CD14-positive monocyte (primary cell): ENCODE data around the gene MBNL2. TPM values are rescaled to one million over a fixed set of nuclear protein-coding genes. Genes with fewer than 3 reads are reported as not detected.
A peak's percentile ranks its signal among the peaks of the same experiment; 100 is the strongest.

ENCODE experiments used
- DNase-seq, 3 donors: peaks; one replicate each; pipeline ENCODE4 v3.0.0-alpha.2; 2011 to 2022
- H2AFZ ChIP-seq: 2 replicates; pipeline ENCODE4 v1.6.0; 2012; ENCODE audit warnings: mild to moderate bottlenecking, low read depth, low read length, inconsistent platforms; ENCODE audit not compliant: insufficient read depth, poor library complexity, severe bottlenecking
- H3K27ac ChIP-seq, 2 donors: 1 replicate in 1 of 2; 2 replicates in 1 of 2; pipeline ENCODE4 v1.5.1; 2012 to 2013; ENCODE audit warnings: low read length in 2 of 2, control low read depth in 1 of 2, inconsistent platforms in 1 of 2, low read depth in 1 of 2, mild to moderate bottlenecking in 1 of 2
- H3K27me3 ChIP-seq, 2 donors: one replicate each; pipeline versions ENCODE4 v1.6.0 to v1.6.1; 2011 to 2013; ENCODE audit warnings: low read length in 2 of 2; ENCODE audit not compliant: control insufficient read depth in 2 of 2, insufficient read depth in 2 of 2
- H3K36me3 ChIP-seq, 2 donors: replicated peaks in 1 of 2; 1 replicate in 1 of 2; 2 replicates in 1 of 2; pipeline versions ENCODE4 v1.5.1 to v1.6.1; 2012 to 2013; ENCODE audit warnings: low read length in 2 of 2, control low read depth in 1 of 2, inconsistent platforms in 1 of 2, mild to moderate bottlenecking in 1 of 2; ENCODE audit not compliant: insufficient read depth in 2 of 2, control insufficient read depth in 1 of 2
- H3K4me1 ChIP-seq, 2 donors: 1 replicate in 1 of 2; 2 replicates in 1 of 2; pipeline versions ENCODE4 v1.5.1 to v1.6.1; 2012 to 2013; ENCODE audit warnings: low read length in 2 of 2, control low read depth in 1 of 2, inconsistent platforms in 1 of 2, mild to moderate bottlenecking in 1 of 2, moderate library complexity in 1 of 2; ENCODE audit not compliant: insufficient read depth in 2 of 2, control insufficient read depth in 1 of 2
- H3K4me2 ChIP-seq: replicated peaks from 2 replicates; pipeline ENCODE3; 2012; ENCODE audit warnings: low read length, moderate library complexity, mild to moderate bottlenecking; ENCODE audit not compliant: poor library complexity, severe bottlenecking; ENCODE audit errors: extremely low read depth
- H3K4me3 ChIP-seq, 3 experiments: fragments of 200-600 bp in 1 of 3; sonication (generic) in 1 of 3; replicated peaks in 1 of 3; 1 replicate in 2 of 3; 2 replicates in 1 of 3; pipeline ENCODE4 v1.5.1; 2011 to 2013; ENCODE audit warnings: low read length in 3 of 3, mild to moderate bottlenecking in 3 of 3, control low read depth in 2 of 3, low read depth in 2 of 3, inconsistent platforms in 1 of 3, moderate library complexity in 1 of 3
- H3K79me2 ChIP-seq: 2 replicates; pipeline ENCODE4 v1.6.0; 2012; ENCODE audit warnings: mild to moderate bottlenecking, control low read depth, inconsistent platforms, low read length, moderate library complexity; ENCODE audit not compliant: insufficient read depth
- H3K9ac ChIP-seq: 2 replicates; pipeline ENCODE4 v1.6.0; 2017; ENCODE audit warnings: low read length, mild to moderate bottlenecking; ENCODE audit not compliant: insufficient read depth, poor library complexity, severe bottlenecking
- H3K9me3 ChIP-seq, 2 donors: replicated peaks in 1 of 2; 1 replicate in 1 of 2; 2 replicates in 1 of 2; pipeline versions ENCODE4 v1.5.1 to v1.6.1; 2012 to 2013; ENCODE audit warnings: low read length in 2 of 2, control low read depth in 1 of 2; ENCODE audit not compliant: control insufficient read depth in 1 of 2, insufficient read depth in 1 of 2
- H4K20me1 ChIP-seq: 2 replicates; pipeline ENCODE4 v1.6.0; 2012; ENCODE audit warnings: mild to moderate bottlenecking, low read length, control low read depth, moderate library complexity; ENCODE audit not compliant: insufficient read depth
- H3K27ac Mint-ChIP-seq, 7 donors: one replicate each; pipeline ENCODE4 v1.8.0; 2020; ENCODE audit warnings: mild to moderate bottlenecking in 7 of 7, mixed read lengths in 7 of 7, moderate library complexity in 6 of 7, inconsistent platforms in 2 of 7
- H3K27me3 Mint-ChIP-seq, 3 donors: one replicate each; pipeline ENCODE4 v1.8.0; 2021 to 2022; ENCODE audit warnings: low read depth in 3 of 3, mild to moderate bottlenecking in 3 of 3, mixed read lengths in 3 of 3, moderate library complexity in 3 of 3, inconsistent platforms in 1 of 3
- H3K36me3 Mint-ChIP-seq, 2 donors: one replicate each; pipeline ENCODE4 v1.8.0; 2020; ENCODE audit warnings: mixed read lengths in 2 of 2, inconsistent platforms in 1 of 2, mild to moderate bottlenecking in 1 of 2
- H3K4me1 Mint-ChIP-seq: one replicate; pipeline ENCODE4 v1.8.0; 2020; ENCODE audit warnings: mild to moderate bottlenecking, mixed read lengths
- H3K4me3 Mint-ChIP-seq, 2 donors: one replicate each; pipeline ENCODE4 v1.8.0; 2020; ENCODE audit warnings: mild to moderate bottlenecking in 2 of 2, mixed read lengths in 2 of 2, moderate library complexity in 1 of 2
- H3K9me3 Mint-ChIP-seq, 7 donors: one replicate each; pipeline ENCODE4 v1.8.0; 2020 to 2022; ENCODE audit warnings: mixed read lengths in 7 of 7, mild to moderate bottlenecking in 6 of 7, moderate library complexity in 6 of 7, inconsistent platforms in 2 of 7
- CTCF ChIP-seq: fragments of 200-600 bp; IDR thresholded peaks from one replicate; pipeline ENCODE4 v1.8.0; 2022; ENCODE audit warnings: antibody characterized with exemption, mild to moderate bottlenecking
- WGBS: methylation state at CpG from one replicate; pipeline ENCODE4 v1.1.5; 2013; ENCODE audit warnings: missing lambda C conversion rate; ENCODE audit not compliant: insufficient coverage; 5-methylcytosine and 5-hydroxymethylcytosine counted together
- intact Hi-C, 2 donors: fragments of 100-400 bp; cut with micrococcal nuclease; formaldehyde crosslinking; loops; one replicate each; pipeline versions ENCODE4 v1.15.0 to v1.15.1; 2023
- polyA plus RNA-seq, 3 donors: library from polyadenylated mRNA; depleted of rRNA in 1 of 3; unstranded in 2 of 3; stranded (reverse) in 1 of 3; fragments of 300-500 nt in 2 of 3; fragments of >200 nt in 1 of 3; fragmentation: Illumina TruSeq in 2 of 3; gene quantifications; 1 replicate in 2 of 3; 2 replicates in 1 of 3; pipeline ENCODE4 v1.2.3, GENCODE V29; 2012 to 2021

Gene MBNL2
- polyA plus RNA-seq, 3 donors = 8.5 to 15.5 (median 13.4) TPM

GRCh38 chr13:97311956-97312355 lies 89.8 kb downstream of the MBNL2 start:
- WGBS = no CpG with 5 or more reads among the region's 3 CpGs
- Histone ChIP-seq H3K4me2 (no peak overlapping the region), H3K27ac (no peak overlapping the region), H4K20me1 (peaks cover 92% of the 10 kb centered on the region), H2AFZ (no peak overlapping the region), H3K4me1 (no peaks in the 10 kb centered on the region), H3K9ac (no peak overlapping the region), H3K9me3 (no peaks in the 10 kb centered on the region), H3K27me3 (no peaks in the 10 kb centered on the region), H3K36me3 (no peaks in the 10 kb centered on the region), H3K79me2 (peaks cover 3% of the 10 kb centered on the region), H3K4me3 (no peak overlapping the region)
- Mint-ChIP-seq H3K27me3 (no peaks in the 10 kb centered on the region), H3K4me3 (no peak overlapping the region), H3K27ac (no peak overlapping the region), H3K4me1 (no peaks in the 10 kb centered on the region), H3K9me3 (peaks cover 0 to 3% (median 0%) of the 10 kb centered on the region in 7 donors), H3K36me3 (peaks cover 10 to 12% of the 10 kb centered on the region in 2 donors)
- no peak for TF ChIP-seq CTCF
- intact Hi-C loops = no loop called here
- no peak for DNase-seq

- no peak overlapping the region for H3K4me3 Mint-ChIP-seq
- H3K36me3 ChIP-seq = no peaks in the 10 kb centered on the region
- no peak overlapping the region for H3K27ac ChIP-seq
- H3K4me3 ChIP-seq = no peak overlapping the region
- H3K9me3 ChIP-seq = no peaks in the 10 kb centered on the region
- no peaks in the 10 kb centered on the region for H3K27me3 ChIP-seq
- no peaks in the 10 kb centered on the region for H3K4me1 Mint-ChIP-seq
- DNase-seq = no peak
- H3K27me3 Mint-ChIP-seq = no peaks in the 10 kb centered on the region
- peaks cover 10 to 12% of the 10 kb centered on the region in 2 donors for H3K36me3 Mint-ChIP-seq
- intact Hi-C loops = no loop called here
- peak overlapping the region in 1 of 7 donors; percentile 7 for H3K27ac Mint-ChIP-seq
- H3K4me2 ChIP-seq = no peak overlapping the region
- no peak overlapping the region for H3K9ac ChIP-seq
- peaks cover 3% of the 10 kb centered on the region for H3K79me2 ChIP-seq
- no peak for TF ChIP-seq CTCF
- H3K4me1 ChIP-seq = no peaks in the 10 kb centered on the region
- H3K9me3 Mint-ChIP-seq = peaks cover 0 to 2% (median 0%) of the 10 kb centered on the region in 7 donors
- peaks cover 93% of the 10 kb centered on the region for H4K20me1 ChIP-seq
- no peak overlapping the region for H2AFZ ChIP-seq
These were observed 91.6 kb downstream of the MBNL2 start for GRCh38 chr13:97313551-97314260.
